ENCODE measurements around the gene ALDH8A1. TPM values are rescaled to one million over a fixed set of nuclear protein-coding genes. Genes with fewer than 3 reads are reported as not detected.
A peak's percentile ranks its signal among the peaks of the same experiment; 100 is the strongest.

The ALDH8A1 gene
- total RNA-seq, 1 experiment from 2014 or later, result not detected

- no peak overlapping the region for H2BK12ac ChIP-seq (ENCODE audit: insufficient read length, low read depth, low read length)
- H4K8ac ChIP-seq (replicated peaks; ENCODE audit: insufficient read length, low read depth, low read length), result no peak overlapping the region
- no CpG with 5 or more reads among the region's 5 CpGs for WGBS (ENCODE audit: extremely low coverage, insufficient read length, low lambda C conversion rate)
- no peak overlapping the region for H3K56ac ChIP-seq (ENCODE audit: insufficient read length, low read depth, low read length)
- H3K36me3 Mint-ChIP-seq (ENCODE audit: insufficient read depth in 1 of 3, low read depth in 3 of 3), result peaks cover 0 to 4% (median 1%) of the 10 kb centered on the region in 3 experiments; a peak in 4 of 7 replicates
- no peak overlapping the region for H4K91ac ChIP-seq (ENCODE audit: insufficient read length, low read depth, low read length)
- H4K20me1 ChIP-seq (ENCODE audit: control insufficient read depth, insufficient read depth, insufficient read length), result no peaks in the 10 kb centered on the region
- no peak overlapping the region for H4K5ac ChIP-seq (ENCODE audit: insufficient read length, low read depth, low read length)
- no peak overlapping the region for H2BK120ac ChIP-seq (ENCODE audit: low read depth, low read length, poor library complexity, severe bottlenecking)
- peaks cover 3% of the 10 kb centered on the region; the same call in 1 of the 2 replicates for H3K27me3 Mint-ChIP-seq (ENCODE audit: low read depth)
- H3K27ac ChIP-seq (ENCODE audit: insufficient read length, low read depth, low read length), result no peak overlapping the region
- H3K4ac ChIP-seq (ENCODE audit: low read depth, low read length), result no peak overlapping the region
- H3K14ac ChIP-seq (ENCODE audit: insufficient read depth, low read length), result no peak overlapping the region
- TF ChIP-seq, protein P1, sequence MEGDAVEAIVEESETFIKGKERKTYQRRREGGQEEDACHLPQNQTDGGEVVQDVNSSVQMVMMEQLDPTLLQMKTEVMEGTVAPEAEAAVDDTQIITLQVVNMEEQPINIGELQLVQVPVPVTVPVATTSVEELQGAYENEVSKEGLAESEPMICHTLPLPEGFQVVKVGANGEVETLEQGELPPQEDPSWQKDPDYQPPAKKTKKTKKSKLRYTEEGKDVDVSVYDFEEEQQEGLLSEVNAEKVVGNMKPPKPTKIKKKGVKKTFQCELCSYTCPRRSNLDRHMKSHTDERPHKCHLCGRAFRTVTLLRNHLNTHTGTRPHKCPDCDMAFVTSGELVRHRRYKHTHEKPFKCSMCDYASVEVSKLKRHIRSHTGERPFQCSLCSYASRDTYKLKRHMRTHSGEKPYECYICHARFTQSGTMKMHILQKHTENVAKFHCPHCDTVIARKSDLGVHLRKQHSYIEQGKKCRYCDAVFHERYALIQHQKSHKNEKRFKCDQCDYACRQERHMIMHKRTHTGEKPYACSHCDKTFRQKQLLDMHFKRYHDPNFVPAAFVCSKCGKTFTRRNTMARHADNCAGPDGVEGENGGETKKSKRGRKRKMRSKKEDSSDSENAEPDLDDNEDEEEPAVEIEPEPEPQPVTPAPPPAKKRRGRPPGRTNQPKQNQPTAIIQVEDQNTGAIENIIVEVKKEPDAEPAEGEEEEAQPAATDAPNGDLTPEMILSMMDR (conservative IDR thresholded peaks at IDR 0.05), result no peak
- H2AK5ac ChIP-seq (ENCODE audit: insufficient read length, low read length), result no peak overlapping the region
- H3K9ac ChIP-seq (ENCODE audit: extremely low read depth, insufficient read length, low read length), result no peak overlapping the region
- peaks cover 8 to 9% of the 10 kb centered on the region in 2 experiments for H3K9me3 Mint-ChIP-seq
- no peak for DNase-seq
- H3K4me1 Mint-ChIP-seq, result no peaks in the 10 kb centered on the region
- H2BK20ac ChIP-seq (ENCODE audit: low read depth, low read length, poor library complexity, severe bottlenecking), result no peak overlapping the region
- peaks cover 2% of the 10 kb centered on the region for H3K9me3 ChIP-seq (ENCODE audit: control insufficient read depth, low read depth, low read length)
- no peaks in the 10 kb centered on the region for H3K4me1 ChIP-seq (ENCODE audit: insufficient read depth, low read length)
- no peaks in the 10 kb centered on the region for H3K79me1 ChIP-seq (ENCODE audit: insufficient read depth, low read depth, low read length, poor library complexity, severe bottlenecking)
- no peak overlapping the region for H2AFZ ChIP-seq (ENCODE audit: low read length)
- H3K79me2 ChIP-seq (ENCODE audit: insufficient read depth, low read length), result no peaks in the 10 kb centered on the region
- H3K23me2 ChIP-seq (ENCODE audit: insufficient read length, low read depth, low read length, poor library complexity, severe bottlenecking), result no peaks in the 10 kb centered on the region
- H3K18ac ChIP-seq (ENCODE audit: insufficient read length, low read depth, low read length), result no peak overlapping the region
- H3K27ac Mint-ChIP-seq, result peak overlapping the region in 1 of 3 experiments; percentile 87; a peak in 1 of 7 replicates
- H2BK5ac ChIP-seq (ENCODE audit: insufficient read length, low read length), result no peak overlapping the region
- H2BK15ac ChIP-seq (ENCODE audit: low read depth, low read length), result no peak overlapping the region
- H3K23ac ChIP-seq (ENCODE audit: insufficient read length, low read depth, low read length), result no peak overlapping the region
- H3T11ph ChIP-seq (ENCODE audit: low read length), result no peak overlapping the region
- no peak overlapping the region for H3K4me3 Mint-ChIP-seq
- H3K4me2 ChIP-seq (ENCODE audit: insufficient read depth, insufficient read length, low read length), result no peak overlapping the region
- H3K27me3 ChIP-seq (ENCODE audit: insufficient read depth, low read length), result no peaks in the 10 kb centered on the region
These were observed 69.3 kb downstream of the ALDH8A1 start for GRCh38 chr6:134880487-134881190.
